Measurements from ENCODE around the gene RNF166.

Gene RNF166

GRCh38 chr16:88705076-88705684 lies 1.0 kb downstream of the RNF166 start:
- peak; percentile 41 for DNase-seq

DNA sequence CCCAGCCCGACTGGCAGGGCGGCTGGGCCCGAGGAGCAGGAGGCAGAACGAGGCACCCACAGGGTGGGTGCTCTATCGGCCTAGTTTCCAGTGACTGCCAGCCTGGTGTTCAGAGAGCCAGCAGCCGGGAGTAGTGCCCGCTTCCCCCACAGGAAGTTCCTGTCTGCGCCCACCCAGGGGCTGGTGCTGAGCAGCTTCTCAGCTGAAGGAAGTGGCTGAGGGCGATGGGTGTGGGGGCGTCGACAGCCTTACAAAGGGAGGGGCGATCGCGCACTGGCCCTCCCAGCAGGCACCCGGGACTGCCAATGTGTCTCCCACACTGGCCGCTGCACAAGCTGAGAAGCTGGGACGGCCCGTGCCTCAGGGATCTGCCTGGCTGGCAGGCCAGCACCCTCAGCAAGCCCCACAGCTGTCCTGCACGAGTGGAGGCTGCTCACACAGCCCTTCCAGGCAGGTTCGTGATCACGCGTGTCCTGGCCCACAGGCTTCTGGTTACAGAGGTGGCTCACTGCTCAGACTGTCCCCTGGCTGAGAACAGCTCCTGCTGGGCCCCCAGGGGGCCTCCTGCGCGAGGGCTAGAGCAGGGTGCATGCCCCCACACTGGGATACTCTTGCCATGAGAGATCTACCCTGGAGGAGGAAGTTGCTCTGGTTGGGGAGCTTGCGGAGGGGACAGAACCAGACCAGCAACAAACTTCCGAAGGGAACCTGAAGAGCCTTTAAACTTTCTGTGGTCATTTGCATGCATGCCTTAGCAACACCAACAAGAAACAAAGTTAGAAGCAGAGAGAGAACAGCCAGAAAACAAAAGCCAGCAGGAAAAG lies 2.5 kb downstream of the RNF166 start:
- DNase-seq, result peak; percentile 83

GRCh38 chr16:88702371-88703210 lies 3.6 kb downstream of the RNF166 start:
- peak; percentile 28 for DNase-seq

- no peak for DNase-seq
Observed at GRCh38 chr16:88701581-88702370, 4.4 kb downstream of the RNF166 start.

DNA sequence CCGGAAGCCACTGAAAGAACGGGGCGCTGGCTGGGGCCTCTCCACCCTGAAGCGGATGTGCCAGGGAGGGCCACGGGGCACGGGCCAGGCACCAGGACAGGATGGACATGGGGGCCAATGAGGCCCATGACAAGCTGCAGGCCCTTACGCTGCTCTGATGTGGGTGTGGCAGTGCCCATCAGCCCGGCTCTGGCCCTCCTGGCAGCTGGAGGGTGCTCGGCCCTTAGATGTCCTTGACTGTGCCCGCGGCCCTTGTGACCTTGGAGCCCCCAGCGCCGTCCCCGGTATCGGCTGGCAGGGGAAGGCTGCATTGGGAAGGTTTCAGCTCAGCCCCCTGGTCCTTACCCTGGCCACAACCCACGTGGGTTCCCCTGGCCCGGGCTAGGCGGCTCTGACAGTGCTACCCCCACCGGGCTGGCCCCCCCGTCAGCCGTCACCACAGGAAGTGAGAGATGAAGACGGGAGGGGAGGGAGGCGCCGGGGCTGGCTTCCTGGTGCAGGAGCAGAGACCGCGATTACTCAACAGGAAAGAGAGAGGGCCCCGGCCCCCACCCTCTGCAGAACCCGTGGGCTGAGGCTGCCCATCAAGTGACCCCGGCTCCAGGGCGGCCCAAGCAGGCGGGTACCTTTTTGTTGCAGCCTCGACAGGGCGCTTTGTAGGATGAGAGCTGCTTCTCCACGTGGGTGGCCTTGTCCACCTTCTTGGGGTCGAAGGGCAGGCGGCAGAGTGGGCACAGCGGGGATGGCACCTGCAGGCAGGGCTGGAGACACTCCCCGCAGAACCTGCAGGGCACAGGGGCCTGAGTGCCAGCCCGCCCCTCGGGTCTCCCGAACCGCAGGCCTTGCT lies 5.3 kb downstream of the RNF166 start:
- DNase-seq, result peak; percentile 98

DNA sequence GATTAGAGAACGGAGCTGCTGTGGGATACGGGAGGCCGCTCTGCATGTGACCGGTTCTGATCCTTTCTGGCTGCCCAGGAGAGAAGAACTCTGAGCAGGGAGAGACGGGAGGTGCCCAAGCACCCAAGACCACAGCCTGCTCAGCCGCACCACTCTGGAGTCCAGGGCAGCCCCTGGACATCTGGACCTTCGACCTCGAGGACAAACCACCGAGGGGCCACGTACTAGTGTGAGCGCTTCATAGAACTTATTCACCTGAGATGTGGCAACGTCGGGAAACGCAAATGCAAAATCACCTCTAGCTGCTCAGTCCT lies 5.9 kb downstream of the RNF166 start:
- DNase-seq, result no peak

- DNase-seq, result no peak
Observed at GRCh38 chr16:88699180-88699579, 7.0 kb downstream of the RNF166 start.

GRCh38 chr16:88698646-88699045 lies 7.6 kb downstream of the RNF166 start:
- DNase-seq, result no peak

GRCh38 chr16:88697831-88698615 lies 8.2 kb downstream of the RNF166 start:
- no peak for DNase-seq

- DNase-seq, result no peak
Observed at GRCh38 chr16:88697116-88697830, 8.9 kb downstream of the RNF166 start.

- no peak for DNase-seq
Observed at GRCh38 chr16:88696441-88696840, 9.8 kb downstream of the RNF166 start.

DNA sequence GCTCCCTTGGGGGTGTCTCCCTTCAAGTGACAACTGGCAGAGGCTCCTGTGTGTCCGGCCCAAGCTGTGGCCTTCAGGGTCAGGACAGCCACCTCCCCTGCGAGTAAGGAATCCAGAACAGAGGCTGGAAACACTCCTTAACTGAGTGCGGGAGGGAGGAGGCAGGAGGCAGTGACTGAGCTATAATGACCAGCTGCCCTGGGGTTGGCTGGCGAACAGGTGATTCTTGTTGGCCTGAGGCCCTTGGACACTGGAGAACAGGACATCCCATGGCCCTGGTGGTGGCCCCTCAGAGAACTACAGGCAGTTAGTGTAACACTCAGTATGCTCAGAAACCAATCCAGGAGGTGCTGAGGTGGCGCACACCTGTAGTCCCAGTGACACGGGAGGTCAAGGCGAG lies 10.5 kb downstream of the RNF166 start:
- DNase-seq, result no peak

DNA sequence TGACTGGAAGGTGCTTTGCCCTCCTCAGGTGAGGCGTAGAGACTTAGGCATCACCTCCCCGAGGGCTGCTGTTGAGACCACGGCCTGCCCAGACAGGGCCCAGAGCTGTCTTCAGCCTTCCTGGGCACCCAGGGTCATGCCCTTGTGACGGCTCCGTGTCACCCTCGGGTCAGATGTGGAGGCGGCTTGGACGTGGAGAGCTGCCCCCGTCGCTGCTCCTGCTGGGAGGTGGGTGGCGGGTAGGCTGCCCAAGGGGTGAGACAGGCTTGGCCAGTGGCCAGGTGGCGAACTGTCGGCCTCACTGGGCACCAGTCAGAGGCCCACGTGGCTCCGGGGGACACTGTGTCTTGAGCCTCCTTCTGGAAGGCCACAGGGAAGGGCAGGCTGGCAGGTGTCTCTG lies 11.0 kb downstream of the RNF166 start:
- no peak for DNase-seq

- DNase-seq, result no peak
Observed at GRCh38 chr16:88694221-88695087, 11.8 kb downstream of the RNF166 start.

GRCh38 chr16:88693420-88694177 lies 12.6 kb downstream of the RNF166 start:
- DNase-seq, result no peak

- DNase-seq, result no peak
Observed at GRCh38 chr16:88692861-88693260, 13.3 kb downstream of the RNF166 start.

DNA sequence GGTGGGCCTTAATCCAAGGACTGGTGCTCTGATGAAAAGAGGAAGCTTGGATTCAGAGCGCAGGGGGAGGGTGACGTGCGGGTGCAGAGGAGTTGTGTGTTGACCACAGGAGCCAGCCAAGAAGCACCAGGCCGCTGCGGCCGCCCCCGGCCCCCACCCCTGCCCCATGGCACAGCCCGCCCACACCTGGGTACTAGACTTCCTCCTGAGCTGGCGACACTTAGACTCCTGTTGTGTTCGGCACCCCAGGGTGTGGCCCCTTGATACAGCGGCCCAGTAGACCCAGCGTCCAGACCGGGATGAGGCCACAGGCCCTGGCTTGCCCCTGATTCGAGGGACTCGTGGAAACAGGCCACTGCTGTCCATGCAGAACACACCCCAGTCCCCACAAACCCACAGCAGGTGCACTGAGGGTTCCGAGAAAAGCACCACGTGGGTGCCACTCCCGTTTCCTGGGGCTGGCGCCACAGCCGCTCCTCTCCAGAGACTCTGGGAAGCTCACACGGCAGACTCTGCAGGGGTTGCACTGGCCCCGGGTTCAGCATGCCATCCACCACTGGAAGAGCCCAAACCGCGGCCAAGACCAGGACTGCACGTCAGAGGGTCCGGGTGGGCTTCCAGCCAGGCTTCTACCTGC lies 14.2 kb downstream of the RNF166 start:
- DNase-seq, result peak; percentile 38

Measured in activated CD4-positive, alpha-beta T cell treated with anti-CD3 and anti-CD28 coated beads, Interleukin-2, Interleukin-6, amounts not matched to agents 100 ng/mL and 50 ng/mL, durations not matched to agents 16 hours and 8 hours (primary cell).